Left lung (tissue), 10 donors: ENCODE data around the gene RUBCNL. TPM values are rescaled to one million over a fixed set of nuclear protein-coding genes. Genes with fewer than 3 reads are reported as not detected.

Source experiments
- ATAC-seq: fragments of 200-7000 bp; cut with Tn5 transposase; one replicate; pipeline ENCODE4 v1.9.1; 2020; ENCODE audit warnings: moderate library complexity
- DNase-seq, 4 donors: peaks; one replicate each; pipeline ENCODE4 v3.0.0-alpha.2; 2013 to 2020
- H3K27ac ChIP-seq, 2 donors: fragments of 200-600 bp; sonication (generic) in 1 of 2; one replicate each; pipeline versions ENCODE4 v1.5.0 to v1.8.0; 2020 to 2021
- H3K27me3 ChIP-seq, 2 donors: fragments of 200-600 bp; sonication (generic) in 1 of 2; one replicate each; pipeline versions ENCODE4 v1.5.0 to v1.8.0; 2020 to 2021
- H3K36me3 ChIP-seq, 2 donors: fragments of 200-600 bp; sonication (generic) in 1 of 2; one replicate each; pipeline versions ENCODE4 v1.5.0 to v1.8.0; 2020 to 2021
- H3K4me1 ChIP-seq, 2 donors: fragments of 200-600 bp; one replicate each; pipeline ENCODE4 v1.8.0; 2021
- H3K4me3 ChIP-seq, 2 donors: fragments of 200-600 bp; sonication (generic) in 1 of 2; one replicate each; pipeline versions ENCODE4 v1.5.0 to v1.8.0; 2020 to 2021; ENCODE audit warnings: mild to moderate bottlenecking in 1 of 2
- H3K9me3 ChIP-seq, 2 donors: fragments of 200-600 bp; sonication (generic) in 1 of 2; one replicate each; pipeline versions ENCODE4 v1.5.0 to v1.8.0; 2020 to 2021
- CTCF ChIP-seq, 2 donors: fragments of 200-600 bp; sonication (generic) in 1 of 2; IDR thresholded peaks; one replicate each; pipeline versions ENCODE4 v1.5.0 to v1.8.0; 2021; ENCODE audit warnings: antibody characterized with exemption in 2 of 2
- intact Hi-C, 2 donors: fragments of 100-400 bp; cut with DNase I; formaldehyde crosslinking; loops; one replicate each; pipeline versions ENCODE4 v1.11.2 to v1.14.2; 2022
- polyA plus RNA-seq, 6 donors: library from polyadenylated mRNA; unstranded; fragments of 120-200 nt; gene quantifications; one replicate each; pipeline ENCODE4 v1.2.1, GENCODE V29; 2013; ENCODE audit not compliant: insufficient read length in 6 of 6
- total RNA-seq, 2 donors: library from RNA; stranded (reverse); fragmentation: NEBNext Ultra II Directional; extraction: Animal tissue kit (Norgen Biotek cat#: 25700); gene quantifications; one replicate each; pipeline ENCODE4 v1.2.1, GENCODE V29; 2021
- donor health status: DM: no; HTN: yes; CAD: no.
- donor health status: DM: no; HTN: no; CAD: no.

Gene RUBCNL
- total and polyA plus RNA-seq, 8 donors: 1.8 to 6.6 (median 2.4) TPM

DNA sequence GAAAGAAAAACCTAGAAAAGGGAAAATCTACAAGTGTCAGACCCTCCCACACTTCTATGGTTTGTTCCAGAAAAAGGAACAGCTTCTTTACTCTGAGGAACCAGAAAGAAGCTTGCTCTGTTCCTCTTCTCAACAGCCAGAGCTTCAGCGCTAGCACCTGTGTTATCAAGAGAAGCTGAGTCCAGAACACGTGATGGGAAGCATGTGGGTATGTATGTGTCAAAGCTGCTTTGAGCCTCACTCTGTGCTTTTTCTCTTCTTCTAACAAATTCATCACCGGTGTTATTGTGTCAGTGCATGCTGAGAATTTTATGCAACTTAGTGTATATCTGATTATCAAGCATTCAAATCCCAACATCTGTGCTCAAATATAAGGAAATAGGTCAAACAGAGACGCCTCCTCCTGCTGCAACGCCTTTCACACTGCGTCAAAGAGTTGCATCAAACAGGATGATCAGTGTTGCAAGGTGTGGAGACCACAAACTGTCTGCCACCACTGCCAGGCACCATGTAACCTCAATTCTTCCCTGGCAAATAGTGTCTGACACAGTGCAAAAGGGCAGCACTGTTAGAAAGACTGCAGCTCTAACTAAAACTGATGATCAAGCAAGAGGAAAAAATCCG, 91.4 kb downstream of the RUBCNL start:
- intact Hi-C loops: no loop called here
- TF ChIP-seq CTCF (IDR thresholded peaks at IDR 0.05): no peak
- H3K4me1 ChIP-seq: peaks cover 16 to 37% of the 10 kb centered on the region in 2 donors
- H3K36me3 ChIP-seq: no peaks in the 10 kb centered on the region
- no peaks in the 10 kb centered on the region for H3K27me3 ChIP-seq
- H3K9me3 ChIP-seq: no peaks in the 10 kb centered on the region
- DNase-seq (peak in 1 of 4 donors; percentile 43), ATAC-seq (peak; percentile 65)
- H3K27ac ChIP-seq: peak overlapping the region; percentile 46 to 87
- H3K4me3 ChIP-seq: no peak overlapping the region

DNA sequence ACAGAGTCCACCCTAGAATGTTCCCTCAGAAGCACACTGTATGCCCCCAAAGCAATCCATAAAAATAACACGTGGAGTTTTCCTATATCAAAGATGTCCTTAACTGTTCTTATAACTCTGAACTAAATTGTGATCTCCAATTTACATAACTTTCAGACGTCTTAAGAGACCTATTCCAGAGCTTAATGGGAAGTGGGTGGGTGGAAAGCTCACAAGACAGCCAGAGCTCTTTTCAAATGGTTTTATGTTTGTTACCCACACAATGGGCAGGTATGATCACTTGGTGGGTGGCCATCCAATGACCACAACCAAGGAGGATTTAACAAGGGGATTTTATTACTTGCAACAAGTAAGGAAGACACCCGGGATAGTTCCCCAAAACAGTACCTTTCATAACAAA, 93.6 kb downstream of the RUBCNL start:
- no peak overlapping the region for H3K27ac ChIP-seq
- intact Hi-C loops: no loop called here
- ATAC-seq: no peak

More for the DNA sequence above, 93.6 kb downstream of the RUBCNL start:
- no peak for TF ChIP-seq CTCF (IDR thresholded peaks at IDR 0.05)
- no peak for DNase-seq
- no peak overlapping the region for H3K4me3 ChIP-seq
- H3K4me1 ChIP-seq: peaks cover 16 to 46% of the 10 kb centered on the region in 2 donors
- no peaks in the 10 kb centered on the region for H3K27me3 ChIP-seq
- no peaks in the 10 kb centered on the region for H3K36me3 ChIP-seq
- no peaks in the 10 kb centered on the region for H3K9me3 ChIP-seq

Other genes with a start within 250 kb of the RUBCNL start
- gene LCP1, start 205.1 kb downstream of the RUBCNL start, total RNA-seq: 100 to 1,000 TPM; 119 to 401 TPM
- gene LCP1, start 205.1 kb downstream of the RUBCNL start, polyA plus RNA-seq: 10 to 100 TPM; 13.5 to 22.6 (median 18.8) TPM
- under 1 TPM; 0.35 to 0.65 TPM for gene LRRC63, start 175.3 kb downstream of the RUBCNL start, total RNA-seq
- under 1 TPM; 0.10 to 0.45 (median 0.34) TPM for gene LRRC63, start 175.3 kb downstream of the RUBCNL start, polyA plus RNA-seq
- gene LRCH1, start 165.9 kb upstream of the RUBCNL start, total RNA-seq: 10 to 100 TPM; 16.1 to 17.7 TPM
- gene LRCH1, start 165.9 kb upstream of the RUBCNL start, polyA plus RNA-seq: 10 to 100 TPM; 25.3 to 30.5 (median 28.2) TPM